Measurements from ENCODE around the gene PKD1L1.

Gene PKD1L1

DNA sequence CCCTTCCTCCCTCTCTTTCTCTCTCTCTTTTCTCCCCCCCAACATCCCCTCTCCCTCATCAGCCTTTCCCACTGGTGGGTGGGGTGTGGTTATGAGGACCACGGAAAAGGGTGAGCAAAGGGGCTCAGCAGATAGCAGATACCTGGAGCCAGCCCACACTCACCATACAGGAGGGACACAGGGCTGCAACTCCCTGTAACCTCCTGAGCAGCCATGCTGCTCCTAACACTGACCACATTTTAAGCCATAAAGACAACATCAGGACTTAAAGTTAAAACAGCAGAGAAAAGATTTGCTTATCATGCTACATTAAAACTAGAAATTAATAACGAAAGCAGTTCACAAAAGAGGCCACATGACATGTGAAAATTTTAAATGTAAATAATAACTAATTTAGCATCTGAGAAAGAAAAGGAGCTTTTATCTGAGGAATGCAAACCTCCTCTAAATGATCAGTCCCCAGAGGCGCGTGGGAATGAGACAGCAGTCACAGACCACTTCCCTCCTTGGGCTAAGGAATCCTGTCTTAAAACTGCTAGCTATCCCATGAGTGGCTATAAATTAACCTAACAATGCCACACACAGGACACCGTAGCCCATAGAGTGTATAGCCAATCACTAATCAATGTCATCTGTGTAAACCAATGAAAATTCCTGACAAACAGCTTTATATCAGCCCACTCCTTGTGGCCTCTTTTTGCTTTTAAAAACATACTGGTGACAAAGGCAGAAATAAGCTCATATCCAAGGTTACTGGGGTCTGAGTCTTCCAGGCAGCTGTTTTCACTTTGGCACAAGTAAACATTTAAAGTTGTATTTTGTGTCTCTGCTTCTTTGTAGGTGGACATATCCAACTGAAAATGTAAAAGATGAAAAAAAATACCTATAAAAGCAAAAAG is 33.3 kb downstream of the PKD1L1 start:
- DNase-seq (ENCODE audit: low read depth, low spot score), result no peak
- CTCF ChIA-PET, result interaction anchor here (0.8 to 1.1 kb wide), 3 partner anchors 9 to 240 kb away, joined by 3 to 7 read pairs (median 4); no protein-coding TSS in a partner anchor
- TF ChIP-seq, protein P1, sequence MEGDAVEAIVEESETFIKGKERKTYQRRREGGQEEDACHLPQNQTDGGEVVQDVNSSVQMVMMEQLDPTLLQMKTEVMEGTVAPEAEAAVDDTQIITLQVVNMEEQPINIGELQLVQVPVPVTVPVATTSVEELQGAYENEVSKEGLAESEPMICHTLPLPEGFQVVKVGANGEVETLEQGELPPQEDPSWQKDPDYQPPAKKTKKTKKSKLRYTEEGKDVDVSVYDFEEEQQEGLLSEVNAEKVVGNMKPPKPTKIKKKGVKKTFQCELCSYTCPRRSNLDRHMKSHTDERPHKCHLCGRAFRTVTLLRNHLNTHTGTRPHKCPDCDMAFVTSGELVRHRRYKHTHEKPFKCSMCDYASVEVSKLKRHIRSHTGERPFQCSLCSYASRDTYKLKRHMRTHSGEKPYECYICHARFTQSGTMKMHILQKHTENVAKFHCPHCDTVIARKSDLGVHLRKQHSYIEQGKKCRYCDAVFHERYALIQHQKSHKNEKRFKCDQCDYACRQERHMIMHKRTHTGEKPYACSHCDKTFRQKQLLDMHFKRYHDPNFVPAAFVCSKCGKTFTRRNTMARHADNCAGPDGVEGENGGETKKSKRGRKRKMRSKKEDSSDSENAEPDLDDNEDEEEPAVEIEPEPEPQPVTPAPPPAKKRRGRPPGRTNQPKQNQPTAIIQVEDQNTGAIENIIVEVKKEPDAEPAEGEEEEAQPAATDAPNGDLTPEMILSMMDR (IDR thresholded peaks at IDR 0.05; ENCODE audit: insufficient read depth, low read length, missing control alignments), result no peak
- H3K4me3 ChIP-seq (ENCODE audit: low read depth, low read length), result no peak overlapping the region
- POLR2A ChIA-PET, result interaction anchor here (0.6 to 0.7 kb wide), 2 partner anchors 15 to 47 kb away, joined by 3 read pairs; no protein-coding TSS in a partner anchor

DNA sequence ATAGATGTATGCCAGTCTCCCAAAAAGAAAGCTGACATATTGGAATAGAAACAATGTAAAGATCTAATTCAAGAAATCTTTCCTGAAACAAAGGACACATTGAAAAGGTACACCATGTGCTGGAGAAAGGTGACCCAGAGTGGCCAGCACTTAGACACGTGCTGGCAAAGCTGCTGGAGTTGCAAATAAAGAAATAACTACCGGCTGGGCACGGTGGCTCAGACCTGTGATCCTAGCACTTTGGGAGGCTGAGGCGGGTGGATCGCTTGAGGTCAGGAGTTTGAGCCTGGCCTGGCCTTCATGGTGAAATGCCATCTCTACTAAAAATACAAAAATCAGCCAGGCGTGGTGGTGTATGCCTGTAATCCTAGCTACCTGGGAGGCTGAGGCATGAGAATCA is 35.9 kb downstream of the PKD1L1 start:
- ChIA-PET CTCF (interaction anchor here (0.7 to 1.3 kb wide), 3 partner anchors 33 to 647 kb away, joined by 3 to 5 read pairs (median 3); no protein-coding TSS in a partner anchor), POLR2A (no interaction called here)
- no peak overlapping the region for H3K4me3 ChIP-seq (ENCODE audit: low read depth, low read length)
- DNase-seq (ENCODE audit: low read depth, low spot score), result no peak
- TF ChIP-seq, protein P1 (IDR thresholded peaks at IDR 0.05; ENCODE audit: insufficient read depth, low read length, missing control alignments), result no peak

DNA sequence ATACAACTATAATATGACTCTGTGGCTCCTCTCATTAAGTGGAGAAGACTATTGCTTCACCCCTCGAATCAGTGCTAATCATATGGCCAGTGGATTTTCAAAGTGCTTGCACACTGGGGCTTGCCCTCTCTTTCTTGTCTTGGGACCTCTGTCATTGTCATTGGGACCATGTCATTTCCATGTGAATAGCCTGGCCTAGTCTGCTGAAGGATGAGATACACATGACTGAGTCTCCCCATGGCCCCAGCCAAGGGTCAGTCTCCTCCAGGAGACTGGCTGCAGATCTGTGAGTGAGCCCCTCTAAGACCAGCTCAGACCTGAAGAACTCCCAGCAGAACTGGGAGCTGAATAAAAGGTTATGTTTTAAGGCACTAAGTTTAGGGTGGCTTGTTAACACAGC is 39.5 kb downstream of the PKD1L1 start:
- POLR2A ChIA-PET, result no interaction called here
- TF ChIP-seq, protein P1 (IDR thresholded peaks at IDR 0.05; ENCODE audit: insufficient read depth, low read length, missing control alignments), result no peak
- CTCF ChIA-PET, result no interaction called here
- no peak overlapping the region for H3K4me3 ChIP-seq (ENCODE audit: low read depth, low read length)
- DNase-seq (ENCODE audit: low read depth, low spot score), result no peak

DNA sequence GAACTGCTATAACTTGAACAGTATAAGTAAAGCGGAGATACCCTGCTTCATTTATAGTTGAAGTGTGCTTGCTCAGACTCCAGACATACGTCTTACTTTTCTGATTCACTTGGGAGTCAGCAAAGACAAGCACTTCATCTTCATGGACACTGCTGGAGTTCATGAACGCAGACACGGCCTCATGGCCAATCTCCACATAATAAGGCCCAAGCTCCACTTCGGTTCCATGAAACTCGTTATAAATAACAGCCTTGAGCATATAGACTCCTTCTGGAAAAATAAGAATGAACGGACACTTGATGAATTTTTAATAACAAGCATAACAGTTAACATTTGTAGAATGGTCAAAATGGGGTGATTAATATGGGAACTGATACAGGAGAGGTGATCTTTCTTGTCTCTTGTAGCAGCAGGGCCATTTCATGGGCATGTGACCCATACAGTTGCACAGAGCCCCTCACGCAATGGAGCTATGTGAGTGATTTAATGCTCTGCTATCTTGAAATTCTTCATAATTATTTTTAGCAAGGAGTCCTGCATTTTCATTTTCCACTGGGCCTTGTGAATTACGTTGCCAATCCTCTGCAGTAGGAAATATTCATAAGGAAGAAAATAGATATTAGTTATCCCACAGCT is 40.2 kb downstream of the PKD1L1 start:
- ChIA-PET CTCF (no interaction called here), POLR2A (no interaction called here)
- TF ChIP-seq, protein P1 (IDR thresholded peaks at IDR 0.05; ENCODE audit: insufficient read depth, low read length, missing control alignments), result no peak
- no peak for DNase-seq (ENCODE audit: low read depth, low spot score)
- no peak overlapping the region for H3K4me3 ChIP-seq (ENCODE audit: low read depth, low read length)

DNA sequence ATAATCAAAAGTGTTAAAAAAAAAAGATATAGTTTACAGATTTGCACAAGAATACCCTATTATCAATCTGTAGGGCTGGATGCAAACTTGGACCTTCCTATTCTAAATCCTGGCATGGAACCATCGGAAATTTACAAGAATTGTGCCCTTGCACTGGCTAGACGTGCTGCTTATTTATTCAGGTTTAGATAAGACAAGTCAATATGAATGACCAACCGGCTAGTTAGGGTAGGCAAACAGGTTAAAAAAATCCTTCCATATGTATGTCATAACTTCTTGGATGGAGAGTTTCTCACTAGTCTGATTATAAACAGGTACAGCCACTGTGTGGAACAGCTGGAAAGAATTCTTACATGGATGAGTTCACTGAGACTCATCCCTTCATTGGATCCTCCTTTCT is 41.4 kb downstream of the PKD1L1 start:
- no peak overlapping the region for H3K4me3 ChIP-seq (ENCODE audit: low read depth, low read length)
- POLR2A ChIA-PET, result no interaction called here
- TF ChIP-seq, protein P1 (IDR thresholded peaks at IDR 0.05; ENCODE audit: insufficient read depth, low read length, missing control alignments), result no peak
- no peak for DNase-seq (ENCODE audit: low read depth, low spot score)
- CTCF ChIA-PET, result no interaction called here

All from AG04449 (cell line).